DMS 273 (cell line): Measurements from ENCODE around the gene C8G.

Source experiments
- DNase-seq: peaks from one replicate; lab custom pipeline; 2025; ENCODE audit not compliant: unreplicated experiment; lab: John Stamatoyannopoulos, UW

The C8G gene

GRCh38 chr9:136980669-136981478 lies 35.8 kb downstream of the C8G start:
- no peak for DNase-seq

DNA sequence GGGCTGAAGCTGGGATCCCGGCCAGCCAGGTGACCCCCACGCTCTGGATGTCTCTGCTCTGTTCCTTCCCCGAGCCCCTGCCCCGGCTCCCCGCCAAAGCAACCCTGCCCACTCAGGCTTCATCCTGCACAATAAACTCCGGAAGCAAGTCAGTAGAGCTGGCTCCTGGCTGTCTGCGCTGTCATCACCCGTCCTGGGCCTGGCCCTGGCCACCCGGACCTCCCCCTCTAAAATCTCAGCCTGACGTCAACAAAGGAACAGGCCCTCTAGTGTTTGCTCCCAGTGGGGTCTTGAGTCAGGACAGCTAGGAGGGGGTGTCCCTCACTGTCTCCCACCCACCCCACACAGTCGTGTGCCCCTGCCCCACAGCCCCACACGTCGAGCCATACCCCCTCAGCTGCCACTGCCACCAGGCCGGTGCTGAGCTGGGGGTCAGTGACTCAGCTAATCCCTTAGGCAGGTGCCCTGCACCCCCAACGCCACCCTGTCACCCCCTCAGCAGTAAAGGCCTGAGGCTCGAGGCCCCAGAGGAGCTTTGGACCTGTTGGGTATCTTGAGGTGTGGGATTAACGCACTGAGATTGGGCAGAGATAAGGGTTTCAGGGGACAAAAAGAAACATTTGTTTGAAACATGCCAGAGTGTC lies 36.7 kb downstream of the C8G start:
- DNase-seq = no peak

GRCh38 chr9:136982232-136983051 lies 37.4 kb downstream of the C8G start, which contains the start of gene LCNL1:
LCNL1 (plus strand) TSS chr9:136982993; CDS start chr9:136983587, 594 bp downstream.
- DNase-seq = no peak

- DNase-seq = no peak
These were observed 38.1 kb downstream of the C8G start for GRCh38 chr9:136983167-136983566.

GRCh38 chr9:136983656-136984314 lies 38.7 kb downstream of the C8G start:
- no peak for DNase-seq

DNA sequence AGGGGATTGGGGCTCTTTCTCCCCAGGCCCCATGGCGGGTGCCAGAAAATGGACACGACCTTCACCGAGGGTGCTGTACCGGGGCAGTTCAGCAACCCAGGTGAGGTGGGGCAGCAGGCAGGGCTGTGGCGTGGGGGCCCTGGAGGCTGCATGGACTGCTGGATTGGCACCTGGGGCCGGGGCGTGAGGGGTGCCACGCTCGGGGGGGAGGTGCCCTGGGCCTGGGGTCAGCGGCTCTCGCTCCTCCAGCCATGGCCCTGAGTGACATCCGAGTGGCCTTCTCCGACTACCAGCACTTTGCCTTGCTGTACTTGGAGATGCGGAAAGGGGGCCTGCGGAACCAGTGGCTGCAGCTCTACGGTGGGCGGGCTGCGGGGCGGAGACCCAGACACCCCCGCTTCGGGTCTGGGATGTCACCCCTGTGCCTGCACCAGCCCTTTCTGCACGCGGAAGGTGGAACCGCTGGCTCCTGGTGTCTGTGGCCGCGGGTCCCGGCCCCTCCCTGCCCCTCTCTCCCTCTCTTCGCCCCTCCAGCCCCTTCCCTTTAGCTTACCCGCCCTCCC lies 39.5 kb downstream of the C8G start:
- no peak for DNase-seq

DNA sequence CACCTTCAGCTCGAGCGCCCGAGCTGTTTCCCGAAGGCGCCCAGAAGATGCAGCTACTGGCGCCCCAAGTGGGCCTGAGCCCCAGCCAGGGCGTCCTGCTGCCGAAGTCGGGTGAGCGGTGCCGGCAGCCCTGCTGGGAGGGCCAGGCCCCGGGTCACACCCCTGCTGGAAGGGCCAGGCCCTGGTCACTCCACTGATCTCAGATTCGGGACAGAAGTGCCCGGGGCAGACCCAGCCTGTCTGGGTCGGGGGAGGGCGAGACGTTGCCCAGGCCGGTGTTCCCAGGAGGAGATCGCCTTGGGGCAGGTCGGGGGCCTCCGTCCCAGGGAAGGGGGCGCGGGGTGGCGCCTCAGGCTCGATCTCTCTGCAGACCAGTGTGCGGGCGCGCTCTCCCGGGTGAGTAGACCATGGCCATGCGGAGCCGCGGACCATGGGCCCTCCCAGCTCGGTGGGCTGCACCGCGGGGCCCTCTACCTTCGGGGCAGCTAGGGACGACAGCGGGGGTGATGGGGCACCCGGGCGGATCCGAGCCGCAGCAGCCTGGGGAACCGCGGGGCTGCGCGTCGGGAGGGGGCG lies 40.1 kb downstream of the C8G start:
- DNase-seq = no peak

DNA sequence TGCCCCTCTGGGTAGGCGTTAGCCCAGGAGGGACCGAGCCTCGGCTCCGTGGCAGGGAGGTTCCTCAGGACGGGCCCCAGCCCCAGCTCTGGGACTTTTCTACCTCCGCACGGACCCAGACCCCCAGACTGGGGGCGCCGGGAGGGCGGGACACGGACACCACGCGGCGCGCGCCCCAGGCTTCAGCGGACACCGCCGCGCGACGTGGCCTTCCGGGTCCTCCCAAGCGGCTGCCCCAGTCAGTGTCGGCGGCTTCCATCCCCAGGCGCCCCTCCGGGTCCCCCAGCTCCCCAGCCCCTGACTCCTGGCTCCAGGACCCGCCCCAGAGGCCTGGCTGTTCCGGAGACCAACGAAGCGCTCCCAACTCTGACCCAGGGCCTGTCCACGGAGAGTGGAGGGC lies 40.8 kb downstream of the C8G start:
- no peak for DNase-seq

DNA sequence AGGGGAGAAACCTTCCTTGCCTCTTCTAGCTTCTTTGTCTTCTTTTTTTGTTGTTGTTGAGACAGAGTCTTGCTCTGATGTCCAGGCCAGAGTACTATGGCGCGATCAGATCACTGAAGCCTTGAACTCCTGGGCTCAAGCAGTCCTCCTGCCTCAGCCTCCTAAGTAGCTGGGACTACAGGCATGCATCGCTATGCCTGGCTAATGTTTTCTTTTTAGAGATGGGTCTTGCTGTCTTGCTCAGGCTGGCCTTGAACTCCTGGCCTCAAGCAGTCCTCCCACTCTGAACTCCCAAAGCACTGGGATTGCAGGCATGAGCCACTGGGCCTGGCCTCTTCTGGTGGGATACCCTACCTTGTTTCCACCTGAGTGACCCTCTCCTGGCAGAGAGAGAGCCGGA lies 43.8 kb downstream of the C8G start:
- DNase-seq = no peak

DNA sequence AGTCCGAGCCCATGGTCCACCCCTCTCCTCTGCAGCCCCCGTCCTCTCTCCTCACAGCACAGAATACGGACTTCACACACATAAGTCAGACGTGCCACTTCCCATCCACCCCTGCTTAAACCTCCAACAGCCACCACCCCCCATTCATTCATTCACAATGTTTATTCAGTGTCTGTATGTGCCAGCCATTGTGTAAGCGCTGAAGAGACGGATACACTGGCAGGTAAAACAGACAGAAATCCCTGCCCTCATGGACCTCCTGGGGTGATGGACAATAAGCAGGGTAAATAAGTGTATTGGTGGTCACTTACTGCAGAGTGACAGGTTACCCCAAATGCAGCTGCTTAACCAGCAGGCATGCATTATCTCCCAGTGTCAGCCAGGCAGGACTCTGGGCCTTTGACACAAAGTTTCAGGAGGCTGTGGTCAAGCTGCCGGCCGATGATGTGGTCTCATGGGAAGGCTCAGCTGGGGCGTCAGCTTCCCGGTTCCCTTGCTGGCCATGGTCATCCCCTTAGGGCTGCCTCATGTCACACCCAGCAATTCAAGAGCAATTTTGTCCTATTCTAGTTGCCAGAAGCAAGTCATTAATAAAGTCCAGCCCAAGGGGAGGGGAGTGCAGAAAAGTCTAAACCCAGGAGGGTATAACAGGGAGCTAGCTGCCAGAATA lies 45.3 kb downstream of the C8G start:
- no peak for DNase-seq

DNA sequence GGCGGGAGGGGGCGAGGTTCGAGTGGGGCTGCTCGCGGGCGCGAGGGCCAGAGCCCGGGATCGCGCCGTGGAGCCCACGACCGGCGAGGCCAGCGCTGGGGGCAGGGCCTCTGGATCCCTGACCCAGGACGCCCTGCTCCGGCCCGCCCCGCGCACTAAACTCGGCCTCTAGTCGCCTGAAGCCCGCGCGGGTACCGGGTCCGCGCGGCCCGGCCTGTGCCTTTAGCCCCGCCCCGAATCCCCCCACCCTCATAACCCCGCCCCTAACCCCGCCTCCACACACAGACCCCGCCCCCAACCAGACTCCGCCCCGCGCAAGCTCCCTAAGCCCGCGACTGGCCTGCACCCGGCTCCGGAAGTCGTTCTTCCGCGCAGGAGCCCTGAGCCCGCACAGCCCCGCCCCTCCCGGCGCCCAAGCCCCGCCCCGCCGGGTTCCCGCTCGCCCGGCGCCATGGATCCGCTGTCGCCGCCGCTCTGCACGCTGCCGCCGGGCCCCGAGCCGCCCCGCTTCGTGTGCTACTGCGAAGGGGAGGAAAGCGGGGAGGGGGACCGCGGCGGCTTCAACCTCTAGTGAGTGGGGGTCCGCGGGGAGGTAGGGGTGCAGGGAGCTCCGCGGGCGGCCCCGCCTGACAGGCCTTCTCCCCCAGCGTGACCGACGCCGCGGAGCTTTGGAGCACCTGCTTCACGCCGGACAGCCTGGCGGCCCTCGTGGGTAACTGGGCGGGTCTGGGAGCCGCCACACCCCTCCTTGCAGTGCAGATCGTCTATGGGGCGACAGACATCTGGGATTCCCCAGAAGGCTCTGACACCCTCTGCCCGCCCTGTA lies 47.2 kb downstream of the C8G start, which contains the start of gene PAXX:
Gene PAXX (plus strand): TSS at position 430 of the 826 bp plus-strand sequence. CDS start 22 bp downstream, at position 452.
- DNase-seq = peak; percentile 90

DNA sequence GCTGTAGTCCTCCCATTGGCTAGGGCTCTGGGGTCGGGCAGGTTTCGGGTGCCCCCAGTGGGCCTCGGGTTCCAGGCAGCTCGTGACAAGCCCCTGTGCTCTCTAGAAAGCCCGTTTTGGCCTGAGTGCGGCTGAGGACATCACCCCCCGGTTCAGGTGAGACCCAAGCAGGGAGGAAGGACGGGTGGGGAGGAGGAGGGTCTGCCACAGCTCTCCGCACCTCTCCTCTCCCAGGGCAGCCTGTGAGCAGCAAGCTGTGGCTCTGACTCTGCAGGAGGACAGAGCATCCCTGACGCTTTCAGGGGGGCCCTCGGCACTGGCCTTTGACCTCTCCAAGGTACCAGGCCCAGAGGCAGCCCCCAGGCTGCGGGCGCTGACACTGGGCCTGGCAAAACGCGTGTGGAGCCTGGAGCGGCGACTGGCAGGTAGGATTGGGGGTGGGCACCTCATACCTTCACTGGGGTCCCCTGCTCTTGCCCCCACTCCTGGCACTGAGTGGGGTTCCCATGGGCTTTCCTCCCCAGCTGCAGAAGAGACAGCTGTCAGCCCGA lies 47.9 kb downstream of the C8G start:
- DNase-seq = no peak

GRCh38 chr9:136994180-136994887 lies 49.3 kb downstream of the C8G start:
- DNase-seq = no peak

DNA sequence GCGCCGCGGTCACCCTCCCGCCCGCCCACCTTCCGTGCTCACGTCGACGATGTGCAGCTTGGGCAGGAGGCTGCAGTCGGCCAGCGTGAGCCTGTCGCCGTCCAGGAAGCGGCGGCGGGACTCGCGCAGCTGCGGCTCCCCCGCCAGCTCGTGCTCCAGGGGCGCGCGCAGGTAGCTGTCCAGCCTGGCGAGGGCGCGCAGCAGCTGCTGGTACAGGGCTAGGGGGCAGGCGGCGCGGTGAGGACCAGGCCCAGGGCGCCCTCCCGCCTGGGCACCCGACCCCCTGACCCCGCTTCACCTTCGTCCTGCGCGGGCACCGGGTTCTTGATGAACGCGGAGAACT lies 49.8 kb downstream of the C8G start:
- no peak for DNase-seq

DNA sequence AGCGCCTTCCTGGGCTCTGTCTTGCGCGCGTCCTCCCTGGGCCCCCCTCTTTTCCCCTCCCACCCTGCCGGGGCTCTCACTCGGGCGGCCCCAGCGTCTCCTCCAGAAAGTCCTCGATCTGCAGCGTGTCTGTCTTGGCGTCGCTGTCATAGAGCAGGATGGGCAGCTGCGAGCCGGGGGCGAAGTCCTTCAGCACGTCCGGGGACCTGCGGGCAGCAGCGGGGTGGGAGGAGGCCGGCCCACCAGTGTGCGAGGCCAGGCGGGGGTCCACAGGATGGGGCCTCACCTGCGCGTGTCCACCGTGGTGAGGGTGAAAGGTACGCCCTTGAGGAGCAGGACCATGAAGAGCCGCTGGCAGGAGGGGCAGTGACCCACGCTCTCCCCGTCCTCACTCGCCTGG lies 50.3 kb downstream of the C8G start:
- DNase-seq = no peak

GRCh38 chr9:136995772-136996311 lies 50.8 kb downstream of the C8G start:
- peak; percentile 58 for DNase-seq
